ENCODE data around the gene MCAT.

MCAT gene

DNA sequence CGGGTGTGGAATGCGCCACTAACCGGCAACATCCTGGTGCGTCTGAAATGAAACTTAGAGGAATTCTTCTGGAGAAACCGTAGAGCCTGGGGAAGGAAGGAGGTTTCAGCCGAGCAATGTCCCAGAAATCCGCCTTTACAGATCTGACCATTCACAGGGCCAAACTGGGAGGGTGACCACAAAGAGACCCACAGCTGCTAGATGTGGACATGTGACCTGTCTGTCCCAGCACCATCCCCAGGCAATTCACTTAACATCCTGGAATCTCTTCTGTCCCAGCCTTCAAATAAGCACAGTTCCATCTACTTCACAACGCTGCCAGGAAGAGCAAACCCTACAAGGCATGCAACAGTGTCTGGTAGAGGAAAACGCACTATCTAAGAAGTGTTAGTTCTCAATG is 9.8 kb downstream of the MCAT start:
- H3K36me3 ChIP-seq (ENCODE audit: control insufficient read depth, insufficient read depth, low read length), result peaks cover 66% of the 10 kb centered on the region

DNA sequence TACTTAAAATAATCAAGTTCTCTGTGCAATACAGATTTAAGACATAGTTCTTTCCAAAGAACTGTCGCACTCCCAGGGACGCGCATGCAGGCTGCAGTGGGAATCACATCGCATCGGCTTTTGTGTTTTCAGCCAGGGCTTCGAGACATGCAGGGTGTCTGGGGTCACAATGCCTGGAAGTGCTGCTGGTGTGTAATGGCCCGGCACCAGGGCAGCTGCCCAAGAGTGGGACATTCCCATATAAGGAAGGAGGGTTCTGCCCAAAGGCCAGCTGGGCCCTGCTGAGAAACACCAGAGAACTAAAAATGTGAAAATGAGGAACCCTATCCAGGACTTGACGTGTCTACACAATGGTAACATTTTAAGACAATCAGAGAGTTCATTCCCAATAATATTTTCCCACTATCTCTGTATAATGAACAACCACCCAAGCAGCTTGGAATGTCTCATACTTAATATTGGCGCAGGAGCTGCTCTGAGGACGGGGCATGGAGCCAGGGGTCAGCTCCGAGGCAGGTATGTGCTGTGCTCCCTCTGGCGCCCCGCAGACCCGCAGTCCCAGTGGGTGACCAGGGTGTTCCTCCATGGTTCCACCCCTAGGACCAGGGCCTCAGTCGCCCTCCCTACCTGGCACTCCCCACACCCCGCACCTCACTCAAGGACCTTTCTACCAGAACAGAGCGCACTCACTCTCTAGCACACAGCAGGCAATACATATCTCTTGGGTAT is 11.3 kb downstream of the MCAT start:
- Histone ChIP-seq H3K27me3 (ENCODE audit: control insufficient read depth, insufficient read depth, low read length) (no peaks in the 10 kb centered on the region), H3K9me3 (ENCODE audit: control insufficient read depth, insufficient read depth, low read length) (no peaks in the 10 kb centered on the region), H3K9ac (ENCODE audit: low read depth, low read length) (no peak overlapping the region), H3K4me1 (ENCODE audit: control insufficient read depth, insufficient read depth, low read length) (peaks cover 9% of the 10 kb centered on the region; the same call in 1 of the 2 replicates), H3K4me3 (ENCODE audit: low read depth, low read length) (no peak overlapping the region), H3K27ac (ENCODE audit: low read depth, low read length) (no peak overlapping the region), H3K36me3 (ENCODE audit: control insufficient read depth, insufficient read depth, low read length) (peaks cover 51% of the 10 kb centered on the region)

More for the DNA sequence above, 9.8 kb downstream of the MCAT start:
- Histone ChIP-seq H3K9me3 (ENCODE audit: control insufficient read depth, insufficient read depth, low read length) (no peaks in the 10 kb centered on the region), H3K27me3 (ENCODE audit: control insufficient read depth, insufficient read depth, low read length) (no peaks in the 10 kb centered on the region), H3K27ac (ENCODE audit: low read depth, low read length) (no peak overlapping the region), H3K4me1 (ENCODE audit: control insufficient read depth, insufficient read depth, low read length) (peaks cover 9% of the 10 kb centered on the region; the same call in 1 of the 2 replicates), H3K9ac (ENCODE audit: low read depth, low read length) (no peak overlapping the region), H3K4me3 (ENCODE audit: low read depth, low read length) (no peak overlapping the region)

DNA sequence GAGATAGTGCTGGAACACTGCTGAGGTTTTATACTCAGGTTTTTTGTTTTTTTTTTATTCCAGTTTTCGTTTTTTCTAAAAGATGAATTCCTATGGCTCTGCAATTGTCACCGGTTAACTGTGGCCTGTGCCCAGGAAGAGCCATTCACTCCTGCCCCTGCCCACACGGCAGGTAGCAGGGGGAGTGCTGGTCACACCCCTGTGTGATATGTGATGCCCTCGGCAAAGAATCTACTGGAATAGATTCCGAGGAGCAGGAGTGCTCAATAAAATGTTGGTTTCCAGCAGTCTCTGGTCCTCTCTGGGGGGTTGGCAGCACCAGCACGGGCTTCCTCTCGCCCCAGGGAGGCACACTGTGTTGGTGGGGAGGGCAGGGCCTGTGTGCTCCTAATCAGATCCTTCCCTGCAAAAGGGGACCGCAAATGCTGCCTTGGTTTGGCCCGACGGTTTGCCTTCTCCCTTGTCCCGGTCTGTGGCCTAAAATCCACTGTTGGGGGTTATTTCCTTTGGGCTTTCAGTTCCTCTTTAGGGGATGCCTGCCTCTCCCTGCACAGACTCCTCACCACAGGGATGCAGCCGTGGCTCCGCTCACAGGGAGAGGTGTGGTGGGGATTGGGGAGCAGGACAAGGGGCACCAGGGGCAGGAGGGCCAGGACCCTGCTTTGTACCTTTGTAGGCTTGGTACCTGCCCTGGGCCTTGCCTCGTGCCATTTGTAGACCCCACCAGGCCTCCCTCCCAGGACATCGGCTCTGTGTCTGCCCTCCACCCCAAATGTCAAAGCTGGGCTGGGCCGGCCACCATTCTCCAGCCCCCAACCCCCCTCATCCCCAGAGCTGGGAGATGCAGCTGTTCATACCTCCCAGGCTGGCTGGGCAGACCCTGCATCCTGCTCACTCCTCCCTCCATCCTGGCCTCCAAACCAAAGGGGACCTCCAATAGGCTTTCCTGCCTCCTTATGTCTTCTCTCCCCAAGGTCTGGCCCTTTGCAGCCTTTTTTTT is 13.5 kb downstream of the MCAT start:
- Histone ChIP-seq H3K36me3 (ENCODE audit: control insufficient read depth, insufficient read depth, low read length) (peaks cover 32% of the 10 kb centered on the region), H3K27ac (ENCODE audit: low read depth, low read length) (no peak overlapping the region), H3K9ac (ENCODE audit: low read depth, low read length) (no peak overlapping the region), H3K9me3 (ENCODE audit: control insufficient read depth, insufficient read depth, low read length) (no peaks in the 10 kb centered on the region), H3K27me3 (ENCODE audit: control insufficient read depth, insufficient read depth, low read length) (no peaks in the 10 kb centered on the region), H3K4me1 (ENCODE audit: control insufficient read depth, insufficient read depth, low read length) (peaks cover 9% of the 10 kb centered on the region; the same call in 1 of the 2 replicates), H3K4me3 (ENCODE audit: low read depth, low read length) (no peak overlapping the region)

DNA sequence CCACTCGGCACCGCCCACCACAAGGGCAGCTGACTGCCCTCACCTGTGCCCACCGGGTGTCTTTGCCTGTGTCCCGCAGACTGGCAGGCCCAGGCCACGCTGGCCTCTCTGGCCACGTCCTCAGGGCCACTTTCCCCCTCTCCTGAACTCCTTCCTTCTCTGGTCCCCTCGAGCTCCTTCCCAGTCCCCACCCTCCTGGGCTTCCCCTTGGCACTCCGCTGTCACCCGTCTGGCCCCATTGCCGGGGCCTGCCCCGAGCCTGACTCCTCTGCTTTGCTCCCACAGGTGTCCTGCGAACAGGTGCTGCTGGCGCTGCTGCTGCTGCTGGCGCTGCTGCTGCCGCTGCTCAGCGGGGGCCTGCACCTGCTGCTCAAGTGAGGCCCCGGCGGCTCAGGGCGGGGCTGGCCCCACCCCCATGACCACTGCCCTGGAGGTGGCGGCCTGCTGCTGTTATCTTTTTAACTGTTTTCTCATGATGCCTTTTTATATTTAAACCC is 14.2 kb downstream of the MCAT start:
- peaks cover 9% of the 10 kb centered on the region; the same call in 1 of the 2 replicates for H3K4me1 ChIP-seq (ENCODE audit: control insufficient read depth, insufficient read depth, low read length)
- H3K4me3 ChIP-seq (ENCODE audit: low read depth, low read length), result no peak overlapping the region
- H3K27ac ChIP-seq (ENCODE audit: low read depth, low read length), result no peak overlapping the region
- no peaks in the 10 kb centered on the region for H3K27me3 ChIP-seq (ENCODE audit: control insufficient read depth, insufficient read depth, low read length)
- no peaks in the 10 kb centered on the region for H3K9me3 ChIP-seq (ENCODE audit: control insufficient read depth, insufficient read depth, low read length)
- H3K36me3 ChIP-seq (ENCODE audit: control insufficient read depth, insufficient read depth, low read length), result peaks cover 25% of the 10 kb centered on the region
- H3K9ac ChIP-seq (ENCODE audit: low read depth, low read length), result no peak overlapping the region

DNA sequence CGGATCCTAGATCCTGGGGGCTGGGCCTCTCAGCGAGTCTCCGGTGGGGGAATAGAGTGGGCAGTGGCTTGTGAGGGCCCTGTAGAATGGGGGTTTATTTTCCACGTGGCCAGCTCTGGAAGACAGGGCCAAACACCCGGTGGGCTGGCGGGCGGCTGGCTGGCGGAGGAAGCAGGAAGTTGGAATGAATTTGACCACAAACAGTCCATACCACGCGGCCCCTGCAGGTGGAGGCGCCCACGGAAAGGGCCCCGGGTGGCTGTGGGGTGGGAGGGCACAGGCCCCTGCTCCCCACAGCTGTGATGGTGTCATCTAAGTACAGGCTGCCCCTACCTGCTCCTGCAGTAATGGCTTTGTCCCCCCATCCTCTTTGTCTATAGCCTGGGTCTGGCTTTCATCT is 15.1 kb downstream of the MCAT start:
- H3K9me3 ChIP-seq (ENCODE audit: control insufficient read depth, insufficient read depth, low read length), result no peaks in the 10 kb centered on the region
- no peak overlapping the region for H3K27ac ChIP-seq (ENCODE audit: low read depth, low read length)
- H3K4me1 ChIP-seq (ENCODE audit: control insufficient read depth, insufficient read depth, low read length), result peaks cover 9% of the 10 kb centered on the region; the same call in 1 of the 2 replicates
- no peak overlapping the region for H3K9ac ChIP-seq (ENCODE audit: low read depth, low read length)
- no peak overlapping the region for H3K4me3 ChIP-seq (ENCODE audit: low read depth, low read length)
- H3K27me3 ChIP-seq (ENCODE audit: control insufficient read depth, insufficient read depth, low read length), result no peaks in the 10 kb centered on the region
- H3K36me3 ChIP-seq (ENCODE audit: control insufficient read depth, insufficient read depth, low read length), result peaks cover 20% of the 10 kb centered on the region

DNA sequence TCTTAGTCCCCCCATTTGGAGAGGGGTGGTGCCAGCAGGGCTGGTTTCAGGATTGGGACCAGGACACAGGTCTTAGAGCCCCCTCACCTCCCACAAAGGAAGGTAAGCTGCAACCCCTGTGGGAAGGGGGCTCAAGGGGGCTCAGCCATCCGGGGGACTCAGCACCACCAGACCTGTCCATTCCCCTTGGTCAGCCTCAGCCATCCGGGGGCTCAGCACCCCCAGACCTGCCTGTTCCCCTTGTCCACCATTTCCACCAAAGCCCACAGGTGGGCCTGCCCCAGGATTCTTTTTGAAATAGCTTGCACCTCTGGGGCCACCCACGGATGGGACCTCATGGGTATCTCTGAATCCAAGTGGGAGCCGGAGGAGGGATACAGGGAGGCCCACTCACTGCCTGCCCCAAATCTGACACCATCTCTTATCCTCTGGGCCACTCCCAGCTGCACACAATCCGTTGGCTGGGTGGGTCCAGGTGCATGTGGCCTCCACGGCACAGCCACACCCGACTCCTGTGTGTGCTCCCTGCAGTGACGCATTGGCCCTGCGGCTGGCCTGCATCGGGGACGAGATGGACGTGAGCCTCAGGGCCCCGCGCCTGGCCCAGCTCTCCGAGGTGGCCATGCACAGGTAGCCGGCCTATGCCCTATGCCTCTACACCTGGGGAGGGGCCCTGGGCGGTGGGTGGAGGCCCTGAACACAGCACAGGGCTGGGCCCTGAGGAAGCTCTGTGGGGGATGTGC is 15.9 kb downstream of the MCAT start:
- no peak overlapping the region for H3K4me3 ChIP-seq (ENCODE audit: low read depth, low read length)
- no peaks in the 10 kb centered on the region for H3K27me3 ChIP-seq (ENCODE audit: control insufficient read depth, insufficient read depth, low read length)
- no peak overlapping the region for H3K27ac ChIP-seq (ENCODE audit: low read depth, low read length)
- no peaks in the 10 kb centered on the region for H3K9me3 ChIP-seq (ENCODE audit: control insufficient read depth, insufficient read depth, low read length)
- peaks cover 13% of the 10 kb centered on the region; the same call in 1 of the 2 replicates for H3K36me3 ChIP-seq (ENCODE audit: control insufficient read depth, insufficient read depth, low read length)
- H3K9ac ChIP-seq (ENCODE audit: low read depth, low read length), result no peak overlapping the region
- peaks cover 9% of the 10 kb centered on the region; the same call in 1 of the 2 replicates for H3K4me1 ChIP-seq (ENCODE audit: control insufficient read depth, insufficient read depth, low read length)

DNA sequence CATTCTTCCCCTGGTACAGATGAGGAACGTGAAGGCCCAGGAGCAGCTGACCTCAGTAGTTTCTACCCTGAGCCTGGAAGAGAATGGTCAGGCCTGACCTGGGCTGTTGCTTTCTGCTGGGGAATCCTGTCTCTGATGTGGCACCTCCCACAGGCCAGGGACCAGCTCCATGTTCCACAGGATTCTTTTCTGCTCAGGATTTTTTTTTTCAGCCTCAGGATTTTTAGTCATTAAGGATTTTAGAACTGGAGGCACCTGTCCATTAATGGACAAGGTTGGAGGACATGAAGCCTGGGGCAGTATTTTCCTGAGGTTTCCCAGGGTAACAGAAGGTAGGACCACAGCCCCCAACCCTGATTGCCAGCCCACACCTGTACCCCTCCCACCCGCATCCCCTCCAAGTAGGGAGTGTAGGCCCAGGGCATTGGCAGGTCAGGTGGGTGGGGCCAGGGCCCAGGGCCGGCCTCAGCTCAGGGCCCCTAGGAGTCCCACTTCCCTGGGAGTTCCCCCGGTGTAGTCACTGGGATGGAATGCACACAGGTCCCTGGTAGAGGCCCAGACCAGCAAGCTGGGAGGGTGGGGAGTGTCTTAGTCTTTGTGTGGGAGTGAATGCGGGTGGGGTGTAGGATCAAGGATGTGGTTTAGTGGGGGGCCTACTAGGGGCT is 16.6 kb downstream of the MCAT start:
- no peak overlapping the region for H3K9ac ChIP-seq (ENCODE audit: low read depth, low read length)
- peaks cover 7% of the 10 kb centered on the region; the same call in 1 of the 2 replicates for H3K36me3 ChIP-seq (ENCODE audit: control insufficient read depth, insufficient read depth, low read length)
- H3K9me3 ChIP-seq (ENCODE audit: control insufficient read depth, insufficient read depth, low read length), result no peaks in the 10 kb centered on the region

DNA sequence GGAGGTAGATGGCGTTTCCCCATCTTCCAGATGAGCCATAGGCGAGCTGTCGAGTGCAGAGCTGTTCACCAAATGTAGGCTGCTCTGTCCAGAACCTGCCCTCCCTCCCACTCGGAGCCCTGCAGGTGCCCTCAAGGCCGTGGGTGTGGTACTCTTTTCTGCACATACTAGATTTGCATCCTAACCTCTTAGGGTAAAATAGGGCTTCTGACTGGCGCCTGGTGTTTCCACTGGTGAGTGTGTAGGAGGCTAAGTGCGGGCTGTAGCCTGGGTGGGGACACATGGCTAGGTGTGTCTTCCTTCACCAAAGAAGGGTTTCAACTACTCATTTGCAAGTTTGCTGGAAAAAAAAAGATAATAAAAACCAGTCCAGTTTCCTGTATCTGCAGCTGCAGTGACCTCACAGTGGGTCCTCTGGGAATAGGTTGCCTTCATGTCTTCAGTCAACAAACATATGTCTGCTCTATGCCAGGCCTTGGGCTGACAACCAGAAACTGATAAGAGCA is 24.2 kb downstream of the MCAT start:
- no peak overlapping the region for H3K27ac ChIP-seq (ENCODE audit: low read depth, low read length)
- H3K27me3 ChIP-seq (ENCODE audit: control insufficient read depth, insufficient read depth, low read length), result no peaks in the 10 kb centered on the region
- H3K4me3 ChIP-seq (ENCODE audit: low read depth, low read length), result no peak overlapping the region
- H3K9ac ChIP-seq (ENCODE audit: low read depth, low read length), result no peak overlapping the region
- no peaks in the 10 kb centered on the region; the same call in 1 of the 2 replicates for H3K4me1 ChIP-seq (ENCODE audit: control insufficient read depth, insufficient read depth, low read length)
- H3K9me3 ChIP-seq (ENCODE audit: control insufficient read depth, insufficient read depth, low read length), result no peaks in the 10 kb centered on the region
- no peaks in the 10 kb centered on the region for H3K36me3 ChIP-seq (ENCODE audit: control insufficient read depth, insufficient read depth, low read length)

More for the DNA sequence above, 16.6 kb downstream of the MCAT start:
- H3K27me3 ChIP-seq (ENCODE audit: control insufficient read depth, insufficient read depth, low read length), result no peaks in the 10 kb centered on the region
- H3K27ac ChIP-seq (ENCODE audit: low read depth, low read length), result no peak overlapping the region
- H3K4me1 ChIP-seq (ENCODE audit: control insufficient read depth, insufficient read depth, low read length), result peaks cover 9% of the 10 kb centered on the region; the same call in 1 of the 2 replicates
- no peak overlapping the region for H3K4me3 ChIP-seq (ENCODE audit: low read depth, low read length)

DNA sequence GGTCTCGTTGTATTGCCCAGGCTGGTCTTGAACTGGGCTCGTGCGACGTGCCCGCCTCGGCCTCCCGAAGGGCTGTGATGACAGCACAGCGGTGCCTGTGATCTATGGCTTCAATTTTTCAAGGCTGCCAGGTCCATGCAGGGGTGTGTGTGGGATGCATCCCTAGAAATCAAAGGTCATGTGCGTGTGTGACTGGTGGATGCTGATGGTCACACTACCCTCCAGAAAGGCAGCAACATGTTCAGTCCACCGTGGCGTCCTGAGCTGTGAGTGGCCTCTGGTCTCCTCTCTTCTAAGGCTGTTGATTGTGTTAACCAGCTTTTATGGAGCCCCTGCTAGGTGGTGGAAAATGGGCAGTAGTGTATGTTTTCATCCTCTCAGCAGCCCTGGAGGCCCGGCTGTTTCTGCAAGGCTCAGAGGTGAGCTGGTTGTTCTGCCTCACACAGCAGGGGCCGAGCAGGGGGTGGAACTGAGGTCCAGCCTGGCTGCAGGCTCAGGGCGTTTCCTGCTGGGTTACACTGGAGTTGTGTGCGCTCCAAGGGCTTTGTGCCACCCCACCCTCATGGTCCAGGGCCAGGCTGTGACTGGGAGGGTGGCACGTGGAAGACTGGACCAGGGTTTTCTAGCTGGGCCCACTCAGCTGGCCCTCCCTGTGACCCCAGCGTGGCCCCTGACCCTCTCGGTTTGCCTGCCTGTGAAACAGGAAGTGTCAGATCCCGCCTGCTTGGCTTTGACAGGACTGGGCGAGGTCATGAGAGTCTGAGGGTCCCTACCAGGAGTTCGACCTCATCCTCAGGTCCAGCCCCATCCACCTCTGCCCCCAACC is 25.0 kb downstream of the MCAT start:
- Histone ChIP-seq H3K36me3 (ENCODE audit: control insufficient read depth, insufficient read depth, low read length) (no peaks in the 10 kb centered on the region), H3K4me1 (ENCODE audit: control insufficient read depth, insufficient read depth, low read length) (no peaks in the 10 kb centered on the region; the same call in 1 of the 2 replicates), H3K9me3 (ENCODE audit: control insufficient read depth, insufficient read depth, low read length) (no peaks in the 10 kb centered on the region)

More for the DNA sequence above, 25.0 kb downstream of the MCAT start:
- Histone ChIP-seq H3K27me3 (ENCODE audit: control insufficient read depth, insufficient read depth, low read length) (0 out of 2 replicates have a peak, but pooled peaks cover 3% of the 10 kb centered on the region), H3K9ac (ENCODE audit: low read depth, low read length) (no peak overlapping the region), H3K4me3 (ENCODE audit: low read depth, low read length) (no peak overlapping the region), H3K27ac (ENCODE audit: low read depth, low read length) (no peak overlapping the region)

Measured in HUES48 (cell line).